GM19324 (cell line): ENCODE results near the gene FOXO3.

Experiments
- ATAC-seq: cut with Tn5 transposase; IDR thresholded peaks from one replicate; pipeline ENCODE4 v1.9.1; 2021; ENCODE audit warnings: mild to moderate bottlenecking, moderate library complexity; ENCODE audit not compliant: unreplicated experiment, low FRiP score

Gene FOXO3

GRCh38 chr6:108699290-108700041 is 138.7 kb downstream of the FOXO3 start:
- ATAC-seq: no peak

DNA sequence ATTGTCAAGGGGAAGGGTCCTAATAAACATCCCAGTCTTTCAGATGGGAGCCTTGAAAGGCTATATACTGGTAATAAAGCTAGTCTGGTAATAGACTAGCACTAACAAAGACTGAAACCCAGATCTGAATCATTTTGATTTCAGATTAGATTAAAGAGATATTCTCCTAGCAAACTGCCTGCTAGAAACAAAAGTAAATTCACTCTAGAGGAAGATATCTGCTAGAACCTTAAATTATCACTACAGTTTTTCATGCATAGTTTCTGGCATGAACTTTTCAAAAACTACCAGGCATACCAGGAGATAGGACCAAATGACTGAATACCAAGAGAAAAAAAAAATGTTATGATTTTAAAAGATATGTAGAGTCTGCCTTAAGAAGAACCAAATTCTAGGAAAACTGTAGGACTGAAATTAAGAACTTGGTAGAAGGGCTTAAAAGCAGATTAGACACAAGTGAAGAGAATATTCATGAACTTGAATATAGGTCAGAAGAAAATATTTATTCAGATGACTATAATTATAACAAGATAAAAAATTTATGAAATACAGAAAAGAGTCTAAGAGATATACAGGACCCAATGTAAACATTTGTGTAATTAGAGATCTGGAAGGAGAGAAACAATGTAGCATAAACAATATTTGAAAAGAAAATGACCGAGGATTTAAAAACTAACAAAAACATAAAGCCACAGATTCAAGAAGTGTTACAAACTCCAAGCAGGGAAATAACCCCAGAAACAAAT is 141.6 kb downstream of the FOXO3 start:
- ATAC-seq: no peak

DNA sequence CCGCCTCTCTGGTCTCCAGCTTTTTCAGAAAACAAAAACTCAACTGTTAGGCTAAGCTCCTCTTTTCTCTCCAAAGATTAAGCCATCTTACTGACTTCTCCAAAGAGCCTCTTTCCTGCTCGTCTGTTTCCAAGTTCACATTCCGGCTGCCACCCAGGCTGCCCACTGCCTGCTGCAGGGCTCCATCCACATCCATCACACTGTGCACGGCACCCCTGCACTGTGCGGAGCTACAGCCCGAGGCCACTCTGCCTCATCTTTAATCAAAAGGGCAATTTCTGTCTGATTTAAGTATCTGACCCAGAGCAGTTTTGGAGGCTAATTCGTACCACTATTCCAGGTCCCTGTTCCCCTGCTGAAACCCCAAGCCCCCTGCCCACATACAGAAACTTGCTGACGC is 145.9 kb downstream of the FOXO3 start:
- ATAC-seq: no peak

DNA sequence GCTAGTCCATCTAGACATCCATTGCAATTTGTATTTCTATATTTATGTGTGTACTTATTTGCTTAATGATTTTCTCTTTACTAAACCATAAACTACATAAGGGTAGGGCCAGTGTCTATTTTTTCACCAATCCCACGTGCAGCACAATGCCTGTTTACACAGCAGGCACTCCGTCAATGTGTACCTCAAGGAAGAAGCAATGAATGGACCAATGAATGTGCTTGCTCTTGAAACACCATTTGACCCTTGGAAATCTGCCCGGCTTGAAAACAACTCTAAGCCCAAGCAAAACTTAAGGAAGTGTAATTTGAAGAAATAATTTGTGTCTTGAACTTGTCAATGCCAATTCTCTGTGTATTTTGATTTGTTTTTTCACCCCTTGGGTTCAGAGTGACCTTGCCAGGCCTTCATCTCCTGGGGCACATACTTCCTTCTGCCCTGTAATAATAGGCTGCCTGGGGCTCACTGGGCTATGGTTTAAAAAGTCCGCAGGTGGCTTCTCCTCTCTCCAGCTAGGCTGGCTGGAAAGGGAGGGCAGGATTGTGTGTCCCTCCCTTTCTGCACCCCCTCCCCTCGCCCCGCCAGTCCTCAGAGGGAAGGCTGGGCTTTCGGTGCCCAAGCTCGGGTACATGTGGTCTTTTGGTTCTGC is 146.7 kb downstream of the FOXO3 start:
- ATAC-seq: no peak

DNA sequence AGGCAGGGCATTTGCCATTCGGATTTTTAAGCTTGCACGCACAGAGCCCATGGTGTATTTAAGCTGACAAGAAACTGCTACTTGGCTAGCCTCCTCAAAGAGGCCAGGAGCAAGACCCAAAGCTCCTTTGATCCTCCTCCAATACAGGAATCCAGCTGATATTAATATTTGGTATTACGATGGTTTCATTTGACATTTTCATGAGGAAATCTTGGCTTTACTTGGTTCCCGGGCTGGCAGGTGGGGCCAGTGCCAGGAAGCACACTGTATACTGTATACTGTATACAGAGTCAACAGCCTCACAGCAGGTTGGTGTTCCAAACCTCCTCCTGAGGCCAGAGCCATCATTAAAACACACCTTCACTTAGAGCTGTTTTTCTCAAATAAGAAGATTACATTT is 149.3 kb downstream of the FOXO3 start:
- ATAC-seq: no peak

GRCh38 chr6:108710551-108710950 is 149.8 kb downstream of the FOXO3 start:
- ATAC-seq: no peak

DNA sequence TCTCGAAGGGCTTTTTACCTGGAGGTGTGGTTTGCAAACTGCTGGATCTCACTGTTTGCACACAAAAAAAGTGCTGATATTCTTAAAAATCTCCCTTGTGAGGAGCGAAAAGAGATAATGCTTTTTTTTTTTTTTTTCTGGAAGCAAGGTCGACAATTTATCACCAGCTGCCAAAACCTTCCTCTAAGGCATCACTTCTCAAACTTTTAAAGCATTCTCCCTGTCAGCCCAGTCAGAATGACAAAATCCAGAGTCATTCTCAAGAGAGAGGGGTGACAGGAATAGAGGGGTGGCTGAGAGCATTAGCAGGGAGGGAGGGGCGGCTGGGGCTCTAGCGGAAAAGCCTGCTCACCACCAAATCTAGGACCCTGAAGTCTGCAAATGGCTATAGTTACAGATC is 150.4 kb downstream of the FOXO3 start:
- no peak for ATAC-seq

DNA sequence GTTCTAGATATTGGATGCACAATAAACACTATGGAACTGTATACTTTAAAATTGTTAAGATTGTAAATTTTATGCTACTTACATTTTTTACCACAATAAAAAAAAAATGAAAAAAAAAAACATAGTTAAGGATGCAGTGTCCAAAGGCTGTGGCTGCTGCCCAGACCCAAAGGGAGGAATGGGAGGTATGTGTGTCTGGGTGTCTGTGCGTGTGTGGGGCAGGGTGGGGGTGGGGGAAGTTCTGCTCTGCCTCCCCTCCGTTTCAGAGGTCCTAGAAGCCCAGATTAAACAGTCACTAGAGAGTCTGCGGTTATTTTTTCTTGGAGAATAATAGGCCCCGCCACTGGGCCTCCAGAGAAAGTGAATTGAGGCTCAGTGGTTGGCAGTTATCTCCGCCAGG is 151.1 kb downstream of the FOXO3 start:
- no peak for ATAC-seq

DNA sequence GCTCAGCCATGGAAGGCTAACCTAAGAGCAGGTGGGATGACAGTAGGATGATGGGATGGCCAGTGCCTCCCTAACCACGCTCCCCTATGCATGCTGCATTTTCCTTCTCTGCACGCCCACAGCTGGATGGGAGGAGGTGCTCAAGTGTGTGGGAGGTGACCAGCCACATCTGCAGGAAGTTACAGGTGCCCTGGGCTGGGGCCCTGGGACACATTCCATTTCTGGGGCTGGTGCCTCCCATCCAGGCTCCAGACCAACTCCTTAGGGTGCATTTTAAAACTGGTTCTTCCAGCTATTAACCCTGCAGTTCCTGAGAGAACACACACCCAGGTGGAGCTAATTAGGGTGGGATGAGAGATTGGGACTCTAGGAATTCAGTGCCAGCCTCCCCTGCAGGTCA is 152.2 kb downstream of the FOXO3 start:
- no peak for ATAC-seq

GRCh38 chr6:108714101-108714765 is 153.5 kb downstream of the FOXO3 start:
- no peak for ATAC-seq

- no peak for ATAC-seq
Observed at GRCh38 chr6:108714766-108715414, 154.2 kb downstream of the FOXO3 start.

DNA sequence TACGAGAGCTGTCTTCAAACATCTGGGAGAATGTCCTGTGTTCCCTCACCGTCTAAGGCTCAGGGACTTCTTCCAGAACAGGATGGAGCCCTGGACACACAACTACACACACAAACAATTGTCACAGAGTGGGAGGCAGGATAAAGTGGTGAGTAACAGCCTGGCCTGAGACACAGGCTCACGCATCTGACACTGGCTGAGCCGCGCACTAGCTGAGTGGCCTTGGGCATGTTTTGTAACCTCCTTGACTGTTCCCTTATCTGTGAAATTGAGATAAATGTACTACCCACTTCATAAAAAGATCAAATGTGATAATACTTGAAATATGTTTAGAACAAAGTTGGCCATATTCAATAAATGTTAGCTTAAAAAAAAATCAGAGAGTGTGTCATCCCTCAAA is 155.1 kb downstream of the FOXO3 start:
- no peak for ATAC-seq

DNA sequence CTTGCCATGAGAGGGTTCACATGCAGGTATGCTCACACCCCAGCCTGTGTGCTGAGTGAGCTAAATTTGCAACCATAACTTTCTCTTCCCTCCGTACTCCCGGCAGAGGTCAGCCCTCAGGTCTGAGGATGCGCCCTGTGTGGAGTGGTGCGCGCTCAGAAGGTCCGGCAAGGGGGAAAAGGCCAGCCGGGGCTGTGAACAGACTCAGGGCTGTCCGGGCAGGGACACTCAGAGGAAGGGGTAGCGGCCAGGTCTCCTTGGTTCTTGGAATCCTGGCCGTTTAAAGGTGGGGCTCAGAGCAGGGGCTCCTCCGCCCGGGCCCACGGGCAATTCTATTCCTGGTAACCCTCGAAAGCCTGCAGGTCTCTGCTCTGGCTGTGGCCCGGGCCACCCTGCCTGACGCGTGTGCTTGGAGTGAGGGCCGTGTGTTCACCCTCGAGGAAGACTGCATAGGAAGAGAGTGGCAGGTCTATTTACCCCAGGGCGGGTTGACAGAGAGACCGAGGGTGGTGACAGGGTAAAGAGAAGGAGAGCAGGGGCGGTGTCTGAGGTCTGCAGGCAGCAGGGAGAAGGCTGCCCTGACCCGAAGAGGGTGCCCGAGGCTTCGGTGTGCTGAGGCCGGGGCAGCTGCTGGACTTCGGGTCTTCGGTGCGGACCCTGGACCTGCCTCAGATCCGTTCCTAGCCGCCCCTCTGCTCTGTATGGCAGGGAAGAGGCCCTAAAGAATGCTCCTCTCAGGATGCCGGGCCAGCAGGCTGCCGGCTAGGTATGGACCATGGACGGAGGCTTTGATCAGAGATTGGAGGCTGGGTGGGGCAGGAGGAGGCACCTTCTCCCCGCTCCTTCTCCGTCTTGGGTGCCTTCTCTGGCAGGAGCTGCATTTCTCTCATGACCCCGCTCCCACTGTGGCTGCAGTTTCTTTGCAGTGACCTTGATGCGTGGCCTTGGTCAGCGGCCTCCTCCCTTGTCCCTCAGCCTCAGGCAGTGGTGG is 156.4 kb downstream of the FOXO3 start:
- no peak for ATAC-seq

GRCh38 chr6:108719477-108719876 is 158.8 kb downstream of the FOXO3 start:
- no peak for ATAC-seq

- ATAC-seq: no peak
Observed at GRCh38 chr6:108720827-108721226, 160.1 kb downstream of the FOXO3 start.

DNA sequence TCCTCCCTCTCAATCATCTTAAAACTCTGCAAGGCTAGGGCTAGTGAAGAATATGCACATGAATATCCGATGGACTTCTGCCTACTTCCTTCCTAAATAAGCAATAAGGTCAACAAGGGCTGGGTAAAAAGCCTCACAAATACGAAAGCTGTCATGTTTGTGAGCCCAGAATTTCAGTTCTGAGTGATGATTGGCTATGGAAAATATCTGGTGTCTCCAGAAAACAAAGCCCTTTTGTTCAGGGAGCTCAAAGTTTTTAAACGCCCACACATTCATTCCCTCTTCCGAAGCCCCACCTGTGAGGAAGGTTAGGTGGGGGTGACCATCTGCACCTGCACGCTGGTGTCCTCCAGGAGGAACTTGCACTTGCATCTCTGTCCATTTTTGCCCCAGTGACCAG is 160.6 kb downstream of the FOXO3 start:
- ATAC-seq: no peak

DNA sequence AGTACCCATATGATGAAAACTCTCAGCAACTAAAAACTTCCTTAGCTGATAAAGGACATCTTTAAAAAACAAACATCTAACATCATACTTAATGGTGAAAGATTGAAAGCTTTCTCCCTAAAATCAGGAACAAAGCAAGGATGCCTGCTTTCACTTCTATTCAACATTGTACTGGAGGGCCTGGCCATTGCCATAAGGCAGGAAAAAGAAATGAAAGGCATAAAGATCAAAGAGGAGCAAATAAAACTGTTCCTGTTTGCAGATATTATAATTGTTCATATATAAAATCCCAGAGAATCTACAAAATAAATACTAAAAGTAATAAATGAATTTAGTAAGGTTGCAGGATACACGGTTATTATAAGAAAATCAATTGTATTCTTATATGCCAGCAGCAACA is 162.9 kb downstream of the FOXO3 start:
- no peak for ATAC-seq

GRCh38 chr6:108726726-108727339 is 166.1 kb downstream of the FOXO3 start:
- no peak for ATAC-seq
